Activated CD8-positive, alpha-beta T cell treated with anti-CD3 and anti-CD28 coated beads, Interleukin-2, amount 10 ng/mL, durations not matched to agents 7 days and 5 days (primary cell): ENCODE measurements around the gene ADGRL2. TPM values are rescaled to one million over a fixed set of nuclear protein-coding genes. Genes with fewer than 3 reads are reported as not detected.

ENCODE experiments used
- ATAC-seq: fragments of 150-1000 bp; cut with Tn5 transposase; one replicate; pipeline ENCODE4 v1.10.0; 2021; ENCODE audit warnings: moderate library complexity
- CTCF ChIA-PET: fragments of 350-600 bp; sonication (Branson Sonifier 250); formaldehyde crosslinking; loops from one replicate; lab custom pipeline; 2021; ENCODE audit warnings: antibody characterized with exemption; lab: Charles Lee
- POLR2A ChIA-PET: fragments of 350-600 bp; sonication (Branson Sonifier 250); formaldehyde crosslinking; loops from one replicate; lab custom pipeline; 2021; ENCODE audit warnings: antibody characterized with exemption; lab: Charles Lee
- DNase-seq: peaks from one replicate; pipeline ENCODE4 v3.0.0-alpha.2; 2020
- H3K27ac Mint-ChIP-seq: one replicate; pipeline ENCODE4 v1.8.0; 2021; ENCODE audit warnings: mild to moderate bottlenecking, mixed read lengths
- H3K27me3 Mint-ChIP-seq: one replicate; pipeline ENCODE4 v1.8.0; 2021; ENCODE audit warnings: low read depth, mixed read lengths
- H3K36me3 Mint-ChIP-seq: one replicate; pipeline ENCODE4 v1.8.0; 2021; ENCODE audit warnings: low read depth, mixed read lengths
- H3K4me1 Mint-ChIP-seq: one replicate; pipeline ENCODE4 v1.8.0; 2021; ENCODE audit warnings: low read depth, mixed read lengths
- H3K4me3 Mint-ChIP-seq: one replicate; pipeline ENCODE4 v1.8.0; 2021; ENCODE audit warnings: mild to moderate bottlenecking, mixed read lengths
- H3K9me3 Mint-ChIP-seq: one replicate; pipeline ENCODE4 v1.8.0; 2022; ENCODE audit warnings: mixed read lengths; ENCODE audit not compliant: insufficient read depth
- total RNA-seq, 2 experiments: library from RNA; stranded (reverse); gene quantifications; one replicate each; pipeline ENCODE4 v1.2.3, GENCODE V29; 2021

The ADGRL2 gene
- total RNA-seq, 2 experiments from 2014 or later = not detected

- CTCF ChIA-PET = no interaction called here
- POLR2A ChIA-PET = no interaction called here
- no peak for ATAC-seq
- Mint-ChIP-seq H3K4me3 (no peak overlapping the region), H3K27ac (no peak overlapping the region), H3K4me1 (no peaks in the 10 kb centered on the region), H3K27me3 (no peaks in the 10 kb centered on the region), H3K9me3 (no peaks in the 10 kb centered on the region), H3K36me3 (no peaks in the 10 kb centered on the region)
- DNase-seq = no peak
Measured at GRCh38 chr1:81976539-81976938, 175.8 kb downstream of the ADGRL2 start.

GRCh38 chr1:81978945-81979344, 178.2 kb downstream of the ADGRL2 start:
- H3K9me3 Mint-ChIP-seq = no peaks in the 10 kb centered on the region
- no peaks in the 10 kb centered on the region for H3K36me3 Mint-ChIP-seq

GRCh38 chr1:81982523-81982922, 181.8 kb downstream of the ADGRL2 start:
- no peaks in the 10 kb centered on the region for H3K9me3 Mint-ChIP-seq
- CTCF ChIA-PET = no interaction called here
- ATAC-seq (no peak), DNase-seq (no peak)
- H3K4me1 Mint-ChIP-seq = no peaks in the 10 kb centered on the region
- no peaks in the 10 kb centered on the region for H3K36me3 Mint-ChIP-seq
- no peak overlapping the region for H3K27ac Mint-ChIP-seq
- H3K4me3 Mint-ChIP-seq = no peak overlapping the region
- H3K27me3 Mint-ChIP-seq = no peaks in the 10 kb centered on the region
- POLR2A ChIA-PET = no interaction called here

More at GRCh38 chr1:81978945-81979344, 178.2 kb downstream of the ADGRL2 start:
- Mint-ChIP-seq H3K4me1 (no peaks in the 10 kb centered on the region), H3K27ac (no peak overlapping the region), H3K4me3 (no peak overlapping the region), H3K27me3 (no peaks in the 10 kb centered on the region)
- ATAC-seq = no peak
- ChIA-PET POLR2A (no interaction called here), CTCF (interaction anchor here (0.6 kb wide), 1 partner anchor 17 kb away, joined by 3 read pairs; no protein-coding TSS in a partner anchor)
- DNase-seq = no peak

- no peaks in the 10 kb centered on the region for H3K4me1 Mint-ChIP-seq
- CTCF ChIA-PET = no interaction called here
- H3K4me3 Mint-ChIP-seq = no peak overlapping the region
- H3K27me3 Mint-ChIP-seq = no peaks in the 10 kb centered on the region
- no peaks in the 10 kb centered on the region for H3K9me3 Mint-ChIP-seq
- POLR2A ChIA-PET = no interaction called here
- ATAC-seq = no peak
- H3K36me3 Mint-ChIP-seq = no peaks in the 10 kb centered on the region
- no peak overlapping the region for H3K27ac Mint-ChIP-seq
- no peak for DNase-seq
Measured at GRCh38 chr1:81989524-81989923, 188.8 kb downstream of the ADGRL2 start.

- H3K4me1 Mint-ChIP-seq = no peaks in the 10 kb centered on the region
- H3K27ac Mint-ChIP-seq = no peak overlapping the region
- H3K9me3 Mint-ChIP-seq = no peaks in the 10 kb centered on the region
- ATAC-seq (no peak), DNase-seq (no peak)
- H3K36me3 Mint-ChIP-seq = no peaks in the 10 kb centered on the region
- no peaks in the 10 kb centered on the region for H3K27me3 Mint-ChIP-seq
- ChIA-PET CTCF (no interaction called here), POLR2A (no interaction called here)
- no peak overlapping the region for H3K4me3 Mint-ChIP-seq
Measured at GRCh38 chr1:81990241-81990640, 189.5 kb downstream of the ADGRL2 start.

GRCh38 chr1:81998165-81998564, 197.4 kb downstream of the ADGRL2 start:
- H3K4me3 Mint-ChIP-seq = no peak overlapping the region
- no peaks in the 10 kb centered on the region for H3K27me3 Mint-ChIP-seq
- no peaks in the 10 kb centered on the region for H3K36me3 Mint-ChIP-seq
- H3K9me3 Mint-ChIP-seq = no peaks in the 10 kb centered on the region
- POLR2A ChIA-PET = no interaction called here
- CTCF ChIA-PET = no interaction called here
- ATAC-seq = no peak
- DNase-seq = no peak
- H3K27ac Mint-ChIP-seq = no peak overlapping the region
- no peaks in the 10 kb centered on the region for H3K4me1 Mint-ChIP-seq

- Mint-ChIP-seq H3K36me3 (no peaks in the 10 kb centered on the region), H3K9me3 (no peaks in the 10 kb centered on the region), H3K4me1 (no peaks in the 10 kb centered on the region), H3K27me3 (no peaks in the 10 kb centered on the region), H3K4me3 (no peak overlapping the region), H3K27ac (no peak overlapping the region)
- ChIA-PET POLR2A (no interaction called here), CTCF (no interaction called here)
- no peak for DNase-seq
- ATAC-seq = no peak
Measured at GRCh38 chr1:81999364-81999763, 198.6 kb downstream of the ADGRL2 start.

GRCh38 chr1:82000221-82000620, 199.5 kb downstream of the ADGRL2 start:
- POLR2A ChIA-PET = no interaction called here

GRCh38 chr1:82001345-82001744, 200.6 kb downstream of the ADGRL2 start:
- DNase-seq = no peak
- Mint-ChIP-seq H3K4me1 (no peaks in the 10 kb centered on the region), H3K36me3 (no peaks in the 10 kb centered on the region), H3K27me3 (no peaks in the 10 kb centered on the region), H3K9me3 (no peaks in the 10 kb centered on the region), H3K27ac (no peak overlapping the region), H3K4me3 (no peak overlapping the region)
- ChIA-PET CTCF (no interaction called here), POLR2A (no interaction called here)
- ATAC-seq = no peak

More at GRCh38 chr1:82000221-82000620, 199.5 kb downstream of the ADGRL2 start:
- Mint-ChIP-seq H3K4me1 (no peaks in the 10 kb centered on the region), H3K36me3 (no peaks in the 10 kb centered on the region), H3K27ac (no peak overlapping the region), H3K9me3 (no peaks in the 10 kb centered on the region), H3K27me3 (no peaks in the 10 kb centered on the region), H3K4me3 (no peak overlapping the region)
- CTCF ChIA-PET = no interaction called here
- no peak for ATAC-seq
- DNase-seq = no peak

GRCh38 chr1:82007804-82008203, 207.1 kb downstream of the ADGRL2 start:
- H3K4me3 Mint-ChIP-seq = no peak overlapping the region
- DNase-seq (no peak), ATAC-seq (no peak)
- H3K27ac Mint-ChIP-seq = no peak overlapping the region
- POLR2A ChIA-PET = no interaction called here
- H3K27me3 Mint-ChIP-seq = no peaks in the 10 kb centered on the region
- CTCF ChIA-PET = no interaction called here
- H3K4me1 Mint-ChIP-seq = no peaks in the 10 kb centered on the region
- no peaks in the 10 kb centered on the region for H3K9me3 Mint-ChIP-seq
- H3K36me3 Mint-ChIP-seq = no peaks in the 10 kb centered on the region

GRCh38 chr1:82013702-82014101, 213.0 kb downstream of the ADGRL2 start:
- no peak for ATAC-seq
- ChIA-PET CTCF (no interaction called here), POLR2A (no interaction called here)
- no peak for DNase-seq
- no peak overlapping the region for H3K27ac Mint-ChIP-seq
- H3K9me3 Mint-ChIP-seq = no peaks in the 10 kb centered on the region
- H3K4me3 Mint-ChIP-seq = no peak overlapping the region
- no peaks in the 10 kb centered on the region for H3K36me3 Mint-ChIP-seq
- no peaks in the 10 kb centered on the region for H3K27me3 Mint-ChIP-seq
- H3K4me1 Mint-ChIP-seq = no peaks in the 10 kb centered on the region

GRCh38 chr1:82015444-82015843, 214.7 kb downstream of the ADGRL2 start:
- Mint-ChIP-seq H3K27me3 (no peaks in the 10 kb centered on the region), H3K27ac (no peak overlapping the region), H3K9me3 (peaks cover 3% of the 10 kb centered on the region), H3K4me1 (no peaks in the 10 kb centered on the region), H3K36me3 (no peaks in the 10 kb centered on the region), H3K4me3 (no peak overlapping the region)
- POLR2A ChIA-PET = no interaction called here
- CTCF ChIA-PET = no interaction called here
- DNase-seq = no peak
- no peak for ATAC-seq

- H3K27me3 Mint-ChIP-seq = no peaks in the 10 kb centered on the region
- H3K36me3 Mint-ChIP-seq = no peaks in the 10 kb centered on the region
- POLR2A ChIA-PET = no interaction called here
Measured at GRCh38 chr1:82018319-82018718, 217.6 kb downstream of the ADGRL2 start.

More at GRCh38 chr1:82018319-82018718, 217.6 kb downstream of the ADGRL2 start:
- no peaks in the 10 kb centered on the region for H3K4me1 Mint-ChIP-seq
- DNase-seq = no peak
- peaks cover 3% of the 10 kb centered on the region for H3K9me3 Mint-ChIP-seq
- ATAC-seq = no peak
- CTCF ChIA-PET = no interaction called here
- no peak overlapping the region for H3K27ac Mint-ChIP-seq
- no peak overlapping the region for H3K4me3 Mint-ChIP-seq
